Measurements from ENCODE around the gene LRRC27.

Gene LRRC27

GRCh38 chr10:132357286-132358058, 25.5 kb downstream of the LRRC27 start:
- DNase-seq (ENCODE audit: low read depth): no peak

- no peak for DNase-seq (ENCODE audit: low read depth)
Observed at GRCh38 chr10:132359305-132360040, 27.5 kb downstream of the LRRC27 start.

- no peak for DNase-seq (ENCODE audit: low read depth)
Observed at GRCh38 chr10:132360766-132361447, 28.9 kb downstream of the LRRC27 start.

- no peak for DNase-seq (ENCODE audit: low read depth)
Observed at GRCh38 chr10:132361581-132362101, 29.6 kb downstream of the LRRC27 start.

- no peak for DNase-seq (ENCODE audit: low read depth)
Observed at GRCh38 chr10:132362151-132362611, 30.2 kb downstream of the LRRC27 start.

- DNase-seq (ENCODE audit: low read depth): no peak
Observed at GRCh38 chr10:132363376-132363775, 31.4 kb downstream of the LRRC27 start.

- no peak for DNase-seq (ENCODE audit: low read depth)
Observed at GRCh38 chr10:132363921-132364593, 32.1 kb downstream of the LRRC27 start.

GRCh38 chr10:132364594-132364970, 32.6 kb downstream of the LRRC27 start:
- DNase-seq (ENCODE audit: low read depth): no peak

GRCh38 chr10:132365102-132365501, 33.1 kb downstream of the LRRC27 start:
- no peak for DNase-seq (ENCODE audit: low read depth)

GRCh38 chr10:132366006-132366405, 34.0 kb downstream of the LRRC27 start:
- DNase-seq (ENCODE audit: low read depth): no peak

- no peak for DNase-seq (ENCODE audit: low read depth)
Observed at GRCh38 chr10:132366499-132366898, 34.5 kb downstream of the LRRC27 start.

GRCh38 chr10:132368391-132368790, 36.4 kb downstream of the LRRC27 start:
- no peak for DNase-seq (ENCODE audit: low read depth)

GRCh38 chr10:132368881-132369635, 37.1 kb downstream of the LRRC27 start:
- DNase-seq (ENCODE audit: low read depth): peak; percentile 48

GRCh38 chr10:132369636-132370185, 37.7 kb downstream of the LRRC27 start:
- DNase-seq (ENCODE audit: low read depth): no peak

- no peak for DNase-seq (ENCODE audit: low read depth)
Observed at GRCh38 chr10:132370426-132371340, 38.7 kb downstream of the LRRC27 start.

GRCh38 chr10:132371641-132372081, 39.7 kb downstream of the LRRC27 start:
- DNase-seq (ENCODE audit: low read depth): no peak

- no peak for DNase-seq (ENCODE audit: low read depth)
Observed at GRCh38 chr10:132372516-132373095, 40.6 kb downstream of the LRRC27 start.

- no peak for DNase-seq (ENCODE audit: low read depth)
Observed at GRCh38 chr10:132373241-132373955, 41.4 kb downstream of the LRRC27 start.

GRCh38 chr10:132374176-132374575, 42.2 kb downstream of the LRRC27 start:
- DNase-seq (ENCODE audit: low read depth): no peak

All from HS-5 (cell line).